DMS114 treated with DMSO at 0.1 percent for 48 hours (cell line): ENCODE measurements around the gene F13A1.
"Not testable (repeated sequence)": the region's sequence is repeated elsewhere in the genome, so short reads cannot be mapped to it uniquely, and the experiment has no call there.

Source experiments
- DNase-seq: peaks from one replicate; lab custom pipeline; 2025; ENCODE audit not compliant: unreplicated experiment; lab: John Stamatoyannopoulos, UW

F13A1 gene

GRCh38 chr6:6317825-6318733 is 2.4 kb downstream of the F13A1 start:
- DNase-seq = no peak

- no peak for DNase-seq
Observed at GRCh38 chr6:6317386-6317785, 3.1 kb downstream of the F13A1 start.

GRCh38 chr6:6315660-6316059 is 4.8 kb downstream of the F13A1 start:
- DNase-seq = peak; percentile 66

- no peak for DNase-seq
Observed at GRCh38 chr6:6314596-6314995, 5.9 kb downstream of the F13A1 start.

- DNase-seq = no peak
Observed at GRCh38 chr6:6312901-6313441, 7.5 kb downstream of the F13A1 start.

GRCh38 chr6:6305575-6305974 is 14.9 kb downstream of the F13A1 start:
- DNase-seq = no peak

- not testable (repeated sequence) for DNase-seq
Observed at GRCh38 chr6:6300383-6300782, 20.1 kb downstream of the F13A1 start.

GRCh38 chr6:6293317-6293716 is 27.1 kb downstream of the F13A1 start:
- DNase-seq = no peak

GRCh38 chr6:6287415-6287814 is 33.0 kb downstream of the F13A1 start:
- DNase-seq = no peak

- DNase-seq = no peak
Observed at GRCh38 chr6:6285679-6286078, 34.8 kb downstream of the F13A1 start.

- DNase-seq = no peak
Observed at GRCh38 chr6:6284221-6284966, 36.1 kb downstream of the F13A1 start.

GRCh38 chr6:6283746-6284145 is 36.7 kb downstream of the F13A1 start:
- DNase-seq = no peak

GRCh38 chr6:6282716-6283115 is 37.7 kb downstream of the F13A1 start:
- DNase-seq = no peak

GRCh38 chr6:6277413-6277812 is 43.0 kb downstream of the F13A1 start:
- DNase-seq = no peak

GRCh38 chr6:6270948-6271535 is 49.4 kb downstream of the F13A1 start:
- no peak for DNase-seq

- DNase-seq = no peak
Observed at GRCh38 chr6:6260196-6260722, 60.2 kb downstream of the F13A1 start.

GRCh38 chr6:6256886-6257285 is 63.6 kb downstream of the F13A1 start:
- no peak for DNase-seq

- DNase-seq = no peak
Observed at GRCh38 chr6:6256259-6256658, 64.2 kb downstream of the F13A1 start.

- no peak for DNase-seq
Observed at GRCh38 chr6:6251555-6252280, 68.7 kb downstream of the F13A1 start.

GRCh38 chr6:6248651-6249050 is 71.8 kb downstream of the F13A1 start:
- no peak for DNase-seq

- no peak for DNase-seq
Observed at GRCh38 chr6:6246544-6246943, 73.9 kb downstream of the F13A1 start.
